K562 (cell line): ENCODE results near the gene CYP4V2. TPM values are rescaled to one million over a fixed set of nuclear protein-coding genes. Genes with fewer than 3 reads are reported as not detected.
A peak's percentile ranks its signal among the peaks of the same experiment; 100 is the strongest.

Source experiments
- ATAC-seq: fragments of 200-7000 bp; cut with Tn5 transposase; 3 replicates; pipeline ENCODE4 v1.9.1; 2020; ENCODE audit warnings: moderate library complexity
- BruUV-seq: library from RNA; stranded (reverse); fragments of 400-500 nt; replicated peaks from 2 replicates; lab custom pipeline; 2021; lab: Mats Ljungman, UMichigan
- CTCF ChIA-PET: fragments of 300-600 bp; formaldehyde crosslinking; extraction: SDS; loops from one replicate; lab custom pipeline; 2021; ENCODE audit warnings: low intra/inter-chr PET ratio; lab: Yijun Ruan, JAX
- POLR2A ChIA-PET: fragments of 300-600, 350-650 bp; sonication (Branson Sonifier 250); formaldehyde crosslinking; extraction: SDS; loops from one replicate; lab custom pipeline; 2021; ENCODE audit warnings: antibody characterized with exemption, inconsistent platforms; lab: Yijun Ruan, JAX
- DNase-seq, 4 experiments: peaks; one replicate each; pipeline versions ENCODE4 v3.0.0 to v3.0.0-alpha.2; 2011 to 2018; ENCODE audit warnings: low spot score in 3 of 4, mixed read lengths in 3 of 4; ENCODE audit errors: extremely low read depth in 1 of 4
- FAIRE-seq: peaks from 2 replicates; lab custom pipeline; 2011; peaks lifted over from hg19 to GRCh38; lab: Jason Lieb, UNC
- H2AFZ ChIP-seq: 2 replicates; pipeline ENCODE4 v1.6.0; 2011; ENCODE audit warnings: low read depth, low read length, control low read depth, inconsistent platforms
- H3K27ac ChIP-seq: fragments of 200-600 bp; 3 replicates; pipeline ENCODE4 v1.8.0; 2011; ENCODE audit warnings: low read depth, mild to moderate bottlenecking, control low read depth, inconsistent platforms, low read length, moderate library complexity, mixed read lengths; ENCODE audit errors: extremely low read depth
- H3K27me3 ChIP-seq, 2 experiments: fragments of 300-600 bp in 1 of 2; 2 replicates in 1 of 2; 3 replicates in 1 of 2; pipeline versions ENCODE4 v1.6.0 to v1.8.0; 2011; ENCODE audit warnings: inconsistent platforms in 2 of 2, low read length in 2 of 2, mild to moderate bottlenecking in 1 of 2, mixed read lengths in 1 of 2, moderate library complexity in 1 of 2; ENCODE audit not compliant: control insufficient read depth in 2 of 2, insufficient read depth in 2 of 2
- H3K36me3 ChIP-seq: fragments of 300-600 bp; 3 replicates; pipeline ENCODE4 v1.8.0; 2011; ENCODE audit warnings: mild to moderate bottlenecking, low read length, inconsistent platforms; ENCODE audit not compliant: control insufficient read depth, insufficient read depth
- H3K4me1 ChIP-seq, 2 experiments: fragments of 200-600 bp in 1 of 2; replicated peaks in 1 of 2; 2 replicates in 1 of 2; 3 replicates in 1 of 2; pipeline versions ENCODE4 v1.5.1 to v1.8.0; 2011; ENCODE audit warnings: inconsistent platforms in 2 of 2, low read length in 2 of 2, mild to moderate bottlenecking in 1 of 2, mixed read lengths in 1 of 2, moderate library complexity in 1 of 2; ENCODE audit not compliant: control insufficient read depth in 2 of 2, insufficient read depth in 2 of 2
- H3K4me2 ChIP-seq: 2 replicates; pipeline ENCODE4 v1.6.1; 2011; ENCODE audit warnings: low read length, control low read depth, inconsistent platforms, mixed read lengths; ENCODE audit not compliant: insufficient read depth
- H3K4me3 ChIP-seq: fragments of 200-600 bp; sonication (generic), shearing (Covaris generic); 2 replicates; pipeline ENCODE4 v1.5.1; 2016; ENCODE audit warnings: control low read depth, inconsistent platforms
- H3K79me2 ChIP-seq: fragments of 200-600 bp; 3 replicates; pipeline ENCODE4 v1.8.0; 2011; ENCODE audit warnings: low read length, inconsistent platforms; ENCODE audit not compliant: control insufficient read depth, insufficient read depth
- H3K9ac ChIP-seq, 2 experiments: 2 replicates each; pipeline versions ENCODE4 v1.6.0 to v1.6.1; 2011; ENCODE audit warnings: low read depth in 2 of 2, low read length in 2 of 2, control low read depth in 1 of 2, inconsistent platforms in 1 of 2, mild to moderate bottlenecking in 1 of 2, mixed read lengths in 1 of 2; ENCODE audit not compliant: insufficient read depth in 1 of 2
- H3K9me1 ChIP-seq: one replicate; pipeline ENCODE4 v1.6.0; 2011; ENCODE audit warnings: inconsistent platforms, mild to moderate bottlenecking, low read length, moderate library complexity; ENCODE audit not compliant: control insufficient read depth, insufficient read depth
- H3K9me3 ChIP-seq: replicated peaks from 2 replicates; pipeline ENCODE4 v1.5.1; 2011; ENCODE audit warnings: low read depth, low read length, inconsistent platforms; ENCODE audit not compliant: control insufficient read depth, insufficient read depth
- H4K20me1 ChIP-seq: replicated peaks from 2 replicates; pipeline ENCODE4 v1.6.1; 2011; ENCODE audit warnings: low read length, inconsistent platforms, mixed read lengths; ENCODE audit not compliant: control insufficient read depth, insufficient read depth
- CREM ChIP-seq: IDR thresholded peaks from 2 replicates; pipeline ENCODE4 v1.6.1; 2014; ENCODE audit warnings: antibody characterized with exemption, low read depth
- HOXB6 ChIP-seq: fragments of 250-450 bp; sonication (Bioruptor Pico); IDR thresholded peaks from 2 replicates; pipeline ENCODE4 v1.5.1; 2022; ENCODE audit warnings: mild to moderate bottlenecking, borderline replicate concordance
- POLR2G ChIP-seq: fragments of 200-400 bp; formaldehyde crosslinking; IDR thresholded peaks from 2 replicates; pipeline ENCODE4 v1.6.1; 2017; ENCODE audit warnings: low read depth, mild to moderate bottlenecking, antibody characterized with exemption, low read length, moderate library complexity
- RBFOX2 ChIP-seq: fragments of 200-400 bp; formaldehyde crosslinking; IDR thresholded peaks from 2 replicates; pipeline ENCODE4 v1.6.1; 2017; ENCODE audit warnings: low read depth, mild to moderate bottlenecking, low read length, moderate library complexity
- SMARCA4 ChIP-seq: fragments of 450-650 bp; IDR thresholded peaks from 2 replicates; pipeline ENCODE4 v1.6.1; 2016
- SOX6 ChIP-seq: fragments of 450-650 bp; IDR thresholded peaks from 2 replicates; pipeline ENCODE4 v1.6.1; 2014; ENCODE audit warnings: mild to moderate bottlenecking
- SREBF2 ChIP-seq: sonication (generic); formaldehyde crosslinking; IDR thresholded peaks from 2 replicates; pipeline ENCODE4 v1.4.0; 2020; ENCODE audit warnings: mild to moderate bottlenecking, missing genetic modification reagents
- TBL1XR1 ChIP-seq, 2 experiments: IDR thresholded peaks; 2 replicates each; pipeline ENCODE4 v1.6.1; 2012; ENCODE audit warnings: improper control_type of control experiment in 2 of 2, low read length in 2 of 2, mild to moderate bottlenecking in 1 of 2
- U2AF2 ChIP-seq: fragments of 200-400 bp; formaldehyde crosslinking; optimal IDR thresholded peaks from 2 replicates; pipeline ENCODE3; 2017; ENCODE audit warnings: low read depth, mild to moderate bottlenecking, low read length
- ZSCAN29 ChIP-seq: fragments of 450-650 bp; IDR thresholded peaks from 2 replicates; pipeline ENCODE4 v1.6.1; 2017
- WGBS: fragments of 100-300 bp; shearing (Covaris generic); methylation state at CpG from one replicate; pipeline ENCODE4 v1.1.6; 2016; ENCODE audit warnings: low coverage, mixed read lengths; ENCODE audit not compliant: insufficient coverage; ENCODE audit errors: missing lambda C conversion rate; 5-methylcytosine and 5-hydroxymethylcytosine counted together
- in situ Hi-C: fragments of 300-500 bp; cut with MboI; formaldehyde crosslinking; loops from 4 replicates; pipeline ENCODE4 v1.15.0; 2018; ENCODE audit warnings: inconsistent platforms, mixed read lengths
- intact Hi-C: fragments of 100-400 bp; cut with micrococcal nuclease; formaldehyde crosslinking; loops from 2 replicates; pipeline ENCODE4 v1.14.2; 2022
- polyA plus RNA-seq, 8 experiments: library from polyadenylated mRNA; depleted of rRNA in 4 of 8; stranded (reverse) in 5 of 8; unstranded in 3 of 8; fragments of >200 nt; fragmentation: Nextera tagmentation in 2 of 8; fragmentation: Illumina TruSeq in 1 of 8; extraction: Ambion mirVana in 2 of 8; extraction: Trizol in 1 of 8; gene quantifications; 2 replicates each; pipeline versions ENCODE4 v1.2.1 to v1.2.3, GENCODE V29; 2011 to 2014; ENCODE audit warnings: inconsistent platforms in 1 of 8, missing spikeins in 1 of 8
- total RNA-seq, 7 experiments: library from RNA; depleted of rRNA in 6 of 7; stranded (reverse); fragments of >200 nt in 6 of 7; fragmentation: Illumina TruSeq in 2 of 7; extraction: Trizol in 2 of 7; gene quantifications; 2 replicates each; pipeline versions ENCODE4 v1.2.1 to v1.2.3, GENCODE V29; 2011 to 2021; ENCODE audit warnings: low replicate concordance in 1 of 7
- TF ChIP-seq, protein P1 (sequence below): fragments of 250-450 bp; sonication (Bioruptor Pico); IDR thresholded peaks from 2 replicates; pipeline ENCODE4 v1.4.0; 2020; ENCODE audit warnings: mild to moderate bottlenecking
- TF ChIP-seq, protein P2 (sequence below), 2 experiments: IDR thresholded peaks; 2 replicates each; pipeline ENCODE4 v1.6.1; 2011; ENCODE audit warnings: borderline replicate concordance in 1 of 2, control low read depth in 1 of 2, low read depth in 1 of 2, low read length in 1 of 2, mild to moderate bottlenecking in 1 of 2, mixed read lengths in 1 of 2, moderate library complexity in 1 of 2; ENCODE audit not compliant: insufficient read depth in 1 of 2, insufficient read length in 1 of 2, poor library complexity in 1 of 2, severe bottlenecking in 1 of 2; ENCODE audit errors: extremely low read depth in 1 of 2
- TF ChIP-seq, protein P3 (sequence below): fragments of 200-400 bp; formaldehyde crosslinking; IDR thresholded peaks from 2 replicates; pipeline ENCODE4 v1.6.1; 2017; ENCODE audit warnings: mild to moderate bottlenecking, low read depth, low read length, moderate library complexity
- TF ChIP-seq, protein P4 (sequence below): IDR thresholded peaks from 3 replicates; pipeline ENCODE4 v1.6.1; 2011; ENCODE audit warnings: borderline replicate concordance, mild to moderate bottlenecking, moderate library complexity; ENCODE audit not compliant: insufficient read length; ENCODE audit errors: extremely low read depth

The CYP4V2 gene
- total and polyA plus RNA-seq, 9 of the 15 experiments (the other 6 are each of a cell fraction or from before 2014, with no cell fraction given), result 1.1 to 8.3 (median 3.9) TPM

DNA sequence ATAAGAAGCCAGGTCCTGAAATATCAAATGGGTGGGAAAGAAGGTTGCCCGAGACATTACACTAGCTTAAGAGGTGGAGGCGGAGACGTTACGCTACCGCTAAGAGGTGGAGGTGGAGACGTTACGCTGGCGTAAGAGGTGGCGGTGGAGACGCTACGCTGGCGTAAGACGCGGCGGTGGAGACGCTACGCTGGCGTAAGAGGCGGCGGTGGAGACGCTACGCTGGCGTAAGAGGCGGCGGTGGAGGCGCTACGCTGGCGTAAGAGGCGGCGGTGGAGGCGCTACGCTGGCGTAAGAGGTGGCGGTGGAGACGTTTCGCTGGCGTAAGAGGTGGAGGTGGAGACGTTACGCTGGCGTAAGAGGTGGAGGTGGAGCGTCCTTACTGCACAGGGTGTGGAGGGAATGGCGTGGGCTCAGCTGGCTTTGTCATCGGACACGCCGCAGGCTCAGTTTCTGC is 12.8 kb downstream of the CYP4V2 start:
- in situ Hi-C loops, result no loop called here
- BruUV-seq, result no TSS peak
- Histone ChIP-seq H2AFZ (peak overlapping the region; percentile 83), H3K9me1 (no peaks in the 10 kb centered on the region), H4K20me1 (no peaks in the 10 kb centered on the region), H3K4me2 (peak overlapping the region; percentile 48), H3K27me3 (no peaks in the 10 kb centered on the region), H3K9ac (peak overlapping the region in 1 of 2 experiments; percentile 10; a peak in 1 of 4 replicates), H3K9me3 (no peaks in the 10 kb centered on the region), H3K79me2 (no peaks in the 10 kb centered on the region), H3K27ac (peak overlapping the region; percentile 68; the same call in 2 of the 3 replicates), H3K4me1 (peaks cover 0 to 7% of the 10 kb centered on the region in 2 experiments; a peak in 3 of 5 replicates), H3K4me3 (no peak overlapping the region), H3K36me3 (no peaks in the 10 kb centered on the region)
- peak; percentile 41 to 73 (median 42) for DNase-seq
- ChIA-PET POLR2A (interaction anchor here (0.6 to 1.2 kb wide), 3 partner anchors 13 to 1671 kb away, joined by 3 read pairs; partner anchors contain the start of gene CYP4V2), CTCF (interaction anchor here (0.6 kb wide), 1 partner anchor 94 kb away, joined by 3 read pairs; no protein-coding TSS in a partner anchor)
- FAIRE-seq, result peak; percentile 81
- ATAC-seq, result peak; percentile 84
- intact Hi-C loops, result no loop called here
- WGBS, result 47% methylated on average over 34 of the region's 45 CpGs
- TF ChIP-seq HOXB6 (no peak), SREBF2 (CRISPR knock-in tag) (no peak), POLR2G (peak; percentile 49; the same call in 1 of the 2 replicates), CREM (peak; percentile 89), U2AF2 (no peak), TBL1XR1 (IDR thresholded peaks at IDR 0.05; ENCODE audit: low read length in 2 of 2) (peak in 1 of 2 experiments; percentile 66; a peak in 1 of 4 replicates), SMARCA4 (no peak), SOX6 (no peak), ZSCAN29 (no peak), RBFOX2 (peak; percentile 48; the same call in 1 of the 2 replicates)
- TF ChIP-seq, protein P1, sequence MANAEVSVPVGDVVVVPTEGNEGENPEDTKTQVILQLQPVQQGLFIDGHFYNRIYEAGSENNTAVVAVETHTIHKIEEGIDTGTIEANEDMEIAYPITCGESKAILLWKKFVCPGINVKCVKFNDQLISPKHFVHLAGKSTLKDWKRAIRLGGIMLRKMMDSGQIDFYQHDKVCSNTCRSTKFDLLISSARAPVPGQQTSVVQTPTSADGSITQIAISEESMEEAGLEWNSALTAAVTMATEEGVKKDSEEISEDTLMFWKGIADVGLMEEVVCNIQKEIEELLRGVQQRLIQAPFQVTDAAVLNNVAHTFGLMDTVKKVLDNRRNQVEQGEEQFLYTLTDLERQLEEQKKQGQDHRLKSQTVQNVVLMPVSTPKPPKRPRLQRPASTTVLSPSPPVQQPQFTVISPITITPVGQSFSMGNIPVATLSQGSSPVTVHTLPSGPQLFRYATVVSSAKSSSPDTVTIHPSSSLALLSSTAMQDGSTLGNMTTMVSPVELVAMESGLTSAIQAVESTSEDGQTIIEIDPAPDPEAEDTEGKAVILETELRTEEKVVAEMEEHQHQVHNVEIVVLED (CRISPR knock-in tag), result peak; percentile 28; the same call in 1 of the 2 replicates
- TF ChIP-seq, protein P2, sequence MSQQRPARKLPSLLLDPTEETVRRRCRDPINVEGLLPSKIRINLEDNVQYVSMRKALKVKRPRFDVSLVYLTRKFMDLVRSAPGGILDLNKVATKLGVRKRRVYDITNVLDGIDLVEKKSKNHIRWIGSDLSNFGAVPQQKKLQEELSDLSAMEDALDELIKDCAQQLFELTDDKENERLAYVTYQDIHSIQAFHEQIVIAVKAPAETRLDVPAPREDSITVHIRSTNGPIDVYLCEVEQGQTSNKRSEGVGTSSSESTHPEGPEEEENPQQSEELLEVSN (IDR thresholded peaks at IDR 0.05; ENCODE audit: borderline replicate concordance in 1 of 2, extremely low read depth in 1 of 2, insufficient read depth in 1 of 2, insufficient read length in 1 of 2, low read depth in 1 of 2, low read length in 1 of 2, poor library complexity in 1 of 2, severe bottlenecking in 1 of 2), result peak in 1 of 2 experiments; percentile 25
- TF ChIP-seq, protein P3, sequence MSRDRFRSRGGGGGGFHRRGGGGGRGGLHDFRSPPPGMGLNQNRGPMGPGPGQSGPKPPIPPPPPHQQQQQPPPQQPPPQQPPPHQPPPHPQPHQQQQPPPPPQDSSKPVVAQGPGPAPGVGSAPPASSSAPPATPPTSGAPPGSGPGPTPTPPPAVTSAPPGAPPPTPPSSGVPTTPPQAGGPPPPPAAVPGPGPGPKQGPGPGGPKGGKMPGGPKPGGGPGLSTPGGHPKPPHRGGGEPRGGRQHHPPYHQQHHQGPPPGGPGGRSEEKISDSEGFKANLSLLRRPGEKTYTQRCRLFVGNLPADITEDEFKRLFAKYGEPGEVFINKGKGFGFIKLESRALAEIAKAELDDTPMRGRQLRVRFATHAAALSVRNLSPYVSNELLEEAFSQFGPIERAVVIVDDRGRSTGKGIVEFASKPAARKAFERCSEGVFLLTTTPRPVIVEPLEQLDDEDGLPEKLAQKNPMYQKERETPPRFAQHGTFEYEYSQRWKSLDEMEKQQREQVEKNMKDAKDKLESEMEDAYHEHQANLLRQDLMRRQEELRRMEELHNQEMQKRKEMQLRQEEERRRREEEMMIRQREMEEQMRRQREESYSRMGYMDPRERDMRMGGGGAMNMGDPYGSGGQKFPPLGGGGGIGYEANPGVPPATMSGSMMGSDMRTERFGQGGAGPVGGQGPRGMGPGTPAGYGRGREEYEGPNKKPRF, result peak; percentile 54; the same call in 1 of the 2 replicates
- TF ChIP-seq, protein P4, sequence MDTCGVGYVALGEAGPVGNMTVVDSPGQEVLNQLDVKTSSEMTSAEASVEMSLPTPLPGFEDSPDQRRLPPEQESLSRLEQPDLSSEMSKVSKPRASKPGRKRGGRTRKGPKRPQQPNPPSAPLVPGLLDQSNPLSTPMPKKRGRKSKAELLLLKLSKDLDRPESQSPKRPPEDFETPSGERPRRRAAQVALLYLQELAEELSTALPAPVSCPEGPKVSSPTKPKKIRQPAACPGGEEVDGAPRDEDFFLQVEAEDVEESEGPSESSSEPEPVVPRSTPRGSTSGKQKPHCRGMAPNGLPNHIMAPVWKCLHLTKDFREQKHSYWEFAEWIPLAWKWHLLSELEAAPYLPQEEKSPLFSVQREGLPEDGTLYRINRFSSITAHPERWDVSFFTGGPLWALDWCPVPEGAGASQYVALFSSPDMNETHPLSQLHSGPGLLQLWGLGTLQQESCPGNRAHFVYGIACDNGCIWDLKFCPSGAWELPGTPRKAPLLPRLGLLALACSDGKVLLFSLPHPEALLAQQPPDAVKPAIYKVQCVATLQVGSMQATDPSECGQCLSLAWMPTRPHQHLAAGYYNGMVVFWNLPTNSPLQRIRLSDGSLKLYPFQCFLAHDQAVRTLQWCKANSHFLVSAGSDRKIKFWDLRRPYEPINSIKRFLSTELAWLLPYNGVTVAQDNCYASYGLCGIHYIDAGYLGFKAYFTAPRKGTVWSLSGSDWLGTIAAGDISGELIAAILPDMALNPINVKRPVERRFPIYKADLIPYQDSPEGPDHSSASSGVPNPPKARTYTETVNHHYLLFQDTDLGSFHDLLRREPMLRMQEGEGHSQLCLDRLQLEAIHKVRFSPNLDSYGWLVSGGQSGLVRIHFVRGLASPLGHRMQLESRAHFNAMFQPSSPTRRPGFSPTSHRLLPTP, result no peak
